Measurements from ENCODE around the gene NVL.

DNA sequence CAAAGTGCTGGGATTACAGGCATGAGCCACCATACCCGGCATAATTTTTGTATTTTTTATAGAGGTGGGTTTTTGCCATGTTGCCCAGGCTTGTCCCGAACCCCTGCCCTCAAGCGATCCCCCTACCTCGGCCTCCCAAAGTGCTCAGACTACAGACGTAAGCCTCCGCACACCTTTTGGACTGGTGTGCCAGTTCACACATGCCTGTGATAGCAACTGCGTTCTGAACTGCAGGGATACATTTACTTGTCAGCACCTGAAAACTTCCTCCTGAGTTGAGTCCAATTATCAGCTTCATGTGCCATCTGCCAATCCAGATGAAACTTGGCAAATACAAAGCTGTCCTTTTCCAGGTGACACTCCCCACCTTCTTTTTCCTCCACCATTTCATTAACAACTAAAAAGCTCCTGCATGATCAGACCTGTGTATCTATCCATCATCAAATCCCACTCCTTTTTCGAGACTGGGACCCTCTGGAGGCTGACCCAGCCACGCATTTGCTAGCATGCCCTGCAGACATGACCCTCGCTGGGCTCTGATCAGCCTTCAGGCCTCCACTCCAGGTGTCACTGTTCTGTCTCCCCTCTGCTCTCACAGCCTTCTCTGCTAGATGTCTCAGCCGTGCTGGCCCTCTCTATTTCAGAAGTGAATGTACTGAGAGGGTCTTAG, 149.1 kb downstream of the NVL start:
- TF ChIP-seq POLR2A (IDR thresholded peaks at IDR 0.05; ENCODE audit: low read length) (no peak), GATA1 (IDR thresholded peaks at IDR 0.05; ENCODE audit: low read depth, low read length) (no peak)
